Ovary (tissue), 9 donors: ENCODE data around the gene DEPDC5. TPM values are rescaled to one million over a fixed set of nuclear protein-coding genes. Genes with fewer than 3 reads are reported as not detected.

Experiments used
- DNase-seq, 5 donors: peaks; one replicate each; pipeline ENCODE4 v3.0.0-alpha.2; 2019 to 2020
- H3K27ac ChIP-seq, 2 donors: fragments of 200-600 bp; one replicate each; pipeline versions ENCODE4 v1.5.1 to v1.8.0; 2019 to 2022
- H3K27me3 ChIP-seq: fragments of 200-600 bp; one replicate; pipeline ENCODE4 v1.8.0; 2022
- H3K36me3 ChIP-seq: fragments of 200-600 bp; sonication (generic); one replicate; pipeline ENCODE4 v1.5.1; 2019
- H3K4me1 ChIP-seq: one replicate; pipeline ENCODE4 v1.8.1; 2013; ENCODE audit warnings: mild to moderate bottlenecking, moderate library complexity; ENCODE audit not compliant: insufficient read depth
- H3K4me3 ChIP-seq: fragments of 200-600 bp; sonication (generic); one replicate; pipeline ENCODE4 v1.5.1; 2017
- H3K9me3 ChIP-seq, 2 donors: fragments of 200-600 bp in 1 of 2; sonication (generic) in 1 of 2; one replicate each; pipeline versions ENCODE4 v1.5.1 to v1.8.1; 2013 to 2019; ENCODE audit warnings: mild to moderate bottlenecking in 1 of 2, moderate library complexity in 1 of 2
- EP300 ChIP-seq: sonication (generic); formaldehyde crosslinking; IDR thresholded peaks from one replicate; pipeline ENCODE4 v1.6.1; 2017; ENCODE audit warnings: antibody characterized with exemption
- POLR2A ChIP-seq: fragments of 450-650 bp; IDR thresholded peaks from one replicate; pipeline ENCODE4 v1.6.1; 2017; ENCODE audit warnings: antibody characterized with exemption, mild to moderate bottlenecking, moderate library complexity
- WGBS, 3 donors: extraction: QIAGEN DNeasy Blood & Tissue Kit in 1 of 3; methylation state at CpG; one replicate each; pipeline versions ENCODE4 v1.1.5 to v1.1.7; 2013 to 2017; 5-methylcytosine and 5-hydroxymethylcytosine counted together
- intact Hi-C, 4 donors: fragments of 100-400 bp; cut with DNase I; formaldehyde crosslinking; loops; one replicate each; pipeline versions ENCODE4 v1.11.0 to v1.15.1; 2022 to 2023
- polyA plus RNA-seq, 2 donors: library from polyadenylated mRNA; stranded (reverse); fragments of 200-250 nt in 1 of 2; fragments of 350-450 nt in 1 of 2; fragmentation: Illumina TruSeq in 1 of 2; extraction: RNeasy Lipid Tissue Mini Kit (QIAGEN cat#74804) in 1 of 2; gene quantifications; one replicate each; pipeline ENCODE4 v1.2.3, GENCODE V29; 2013 to 2014
- small RNA-seq: library from RNA; depleted of rRNA; stranded (forward); fragments of <200 nt; gene quantifications from one replicate; pipeline ENCODE3, GENCODE V24; 2016
- total RNA-seq, 7 donors: library from RNA; depleted of rRNA in 2 of 7; stranded (reverse); fragments of >200 nt in 2 of 7; fragmentation: NEBNext Ultra II Directional in 3 of 7; extraction: Animal tissue kit (Norgen Biotek cat#: 25700) in 3 of 7; gene quantifications; one replicate each; pipeline versions ENCODE4 v1.1.0 to v1.2.4, GENCODE V29; 2016 to 2023
- TF ChIP-seq, protein P1 (sequence below), 3 donors: fragments of 450-650 bp in 2 of 3; fragments of 200-600 bp in 1 of 3; IDR thresholded peaks; one replicate each; pipeline versions ENCODE4 v1.5.1 to v1.8.0; 2016 to 2022; ENCODE audit warnings: antibody characterized with exemption in 3 of 3, mild to moderate bottlenecking in 1 of 3
- donor health status: DM: no; HTN: no; CAD: no; lungs with moderate emphysema.
- donor health status: DM: no; HTN: no; CAD: no.
- donor health status: Bipolar disorder and iron deficiency.
- donor health status: DM: yes; HTN: yes; CAD: no.
- donor health status: DM: no; HTN: no; CAD: no.
- donor health status: DM: yes; HTN: yes; CAD: no.

DEPDC5 gene
- total and polyA plus RNA-seq, 9 donors, result 12.1 to 73.3 (median 32.8) TPM

DNA sequence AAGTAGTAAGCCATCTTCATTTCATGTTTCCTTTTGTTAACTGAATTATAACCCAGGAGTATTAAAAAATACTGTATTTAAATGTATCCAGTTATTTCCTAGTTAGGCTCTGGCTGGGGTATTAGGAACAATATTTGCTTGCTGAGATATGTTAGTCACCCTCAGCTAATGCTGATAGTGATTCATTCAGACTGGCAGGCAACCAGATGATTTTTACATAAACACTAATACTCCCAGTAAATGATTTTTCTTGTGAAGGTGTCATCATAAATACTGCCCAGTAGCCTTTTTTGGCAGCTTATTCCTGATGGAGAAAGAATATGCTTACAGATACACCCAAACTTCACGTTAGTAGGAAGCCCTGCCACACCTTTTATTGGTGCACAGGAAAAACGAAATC, 198.7 kb downstream of the DEPDC5 start:
- 6 to 8% (median 7%) methylated on average over 2 of the region's 2 CpGs for WGBS, 3 donors
- Histone ChIP-seq H3K9me3 (no peaks in the 10 kb centered on the region), H3K36me3 (no peaks in the 10 kb centered on the region), H3K4me3 (no peak overlapping the region), H3K27ac (no peak overlapping the region), H3K27me3 (no peaks in the 10 kb centered on the region), H3K4me1 (peaks cover 15% of the 10 kb centered on the region)
- intact Hi-C loops, result no loop called here
- DNase-seq, result no peak
- TF ChIP-seq EP300, result no peak
- TF ChIP-seq, protein P1, sequence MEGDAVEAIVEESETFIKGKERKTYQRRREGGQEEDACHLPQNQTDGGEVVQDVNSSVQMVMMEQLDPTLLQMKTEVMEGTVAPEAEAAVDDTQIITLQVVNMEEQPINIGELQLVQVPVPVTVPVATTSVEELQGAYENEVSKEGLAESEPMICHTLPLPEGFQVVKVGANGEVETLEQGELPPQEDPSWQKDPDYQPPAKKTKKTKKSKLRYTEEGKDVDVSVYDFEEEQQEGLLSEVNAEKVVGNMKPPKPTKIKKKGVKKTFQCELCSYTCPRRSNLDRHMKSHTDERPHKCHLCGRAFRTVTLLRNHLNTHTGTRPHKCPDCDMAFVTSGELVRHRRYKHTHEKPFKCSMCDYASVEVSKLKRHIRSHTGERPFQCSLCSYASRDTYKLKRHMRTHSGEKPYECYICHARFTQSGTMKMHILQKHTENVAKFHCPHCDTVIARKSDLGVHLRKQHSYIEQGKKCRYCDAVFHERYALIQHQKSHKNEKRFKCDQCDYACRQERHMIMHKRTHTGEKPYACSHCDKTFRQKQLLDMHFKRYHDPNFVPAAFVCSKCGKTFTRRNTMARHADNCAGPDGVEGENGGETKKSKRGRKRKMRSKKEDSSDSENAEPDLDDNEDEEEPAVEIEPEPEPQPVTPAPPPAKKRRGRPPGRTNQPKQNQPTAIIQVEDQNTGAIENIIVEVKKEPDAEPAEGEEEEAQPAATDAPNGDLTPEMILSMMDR (IDR thresholded peaks at IDR 0.05), result no peak
- TF ChIP-seq POLR2A, result no peak

DNA sequence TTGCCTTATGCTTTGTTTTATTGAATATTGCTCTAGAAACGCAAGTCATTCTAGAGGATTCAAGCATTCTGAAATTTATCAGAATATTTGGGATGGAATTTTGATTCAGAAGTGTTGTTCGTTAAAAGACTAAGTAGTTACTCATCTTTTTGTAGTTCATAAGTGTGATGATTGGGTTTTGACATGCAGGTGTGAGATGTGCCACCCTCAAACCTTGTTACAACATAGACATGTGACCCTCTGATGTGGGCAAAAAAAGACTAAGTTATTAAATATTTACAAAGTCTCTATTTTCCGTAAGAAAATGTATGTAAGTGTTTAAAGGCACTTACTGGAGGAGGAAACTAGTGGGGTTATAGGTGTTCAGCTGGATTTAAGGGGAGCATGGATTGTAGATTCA, 199.4 kb downstream of the DEPDC5 start:
- 79 to 89% (median 82%) methylated on average over 3 of the region's 3 CpGs for WGBS, 3 donors
- TF ChIP-seq EP300 (no peak), POLR2A (no peak)
- TF ChIP-seq, protein P1 (IDR thresholded peaks at IDR 0.05), result no peak
- no peaks in the 10 kb centered on the region for H3K9me3 ChIP-seq
- H3K27ac ChIP-seq, result no peak overlapping the region
- peaks cover 15% of the 10 kb centered on the region for H3K4me1 ChIP-seq
- intact Hi-C loops, result no loop called here
- no peaks in the 10 kb centered on the region for H3K36me3 ChIP-seq
- DNase-seq, result no peak
- H3K27me3 ChIP-seq, result no peaks in the 10 kb centered on the region
- H3K4me3 ChIP-seq, result no peak overlapping the region

DNA sequence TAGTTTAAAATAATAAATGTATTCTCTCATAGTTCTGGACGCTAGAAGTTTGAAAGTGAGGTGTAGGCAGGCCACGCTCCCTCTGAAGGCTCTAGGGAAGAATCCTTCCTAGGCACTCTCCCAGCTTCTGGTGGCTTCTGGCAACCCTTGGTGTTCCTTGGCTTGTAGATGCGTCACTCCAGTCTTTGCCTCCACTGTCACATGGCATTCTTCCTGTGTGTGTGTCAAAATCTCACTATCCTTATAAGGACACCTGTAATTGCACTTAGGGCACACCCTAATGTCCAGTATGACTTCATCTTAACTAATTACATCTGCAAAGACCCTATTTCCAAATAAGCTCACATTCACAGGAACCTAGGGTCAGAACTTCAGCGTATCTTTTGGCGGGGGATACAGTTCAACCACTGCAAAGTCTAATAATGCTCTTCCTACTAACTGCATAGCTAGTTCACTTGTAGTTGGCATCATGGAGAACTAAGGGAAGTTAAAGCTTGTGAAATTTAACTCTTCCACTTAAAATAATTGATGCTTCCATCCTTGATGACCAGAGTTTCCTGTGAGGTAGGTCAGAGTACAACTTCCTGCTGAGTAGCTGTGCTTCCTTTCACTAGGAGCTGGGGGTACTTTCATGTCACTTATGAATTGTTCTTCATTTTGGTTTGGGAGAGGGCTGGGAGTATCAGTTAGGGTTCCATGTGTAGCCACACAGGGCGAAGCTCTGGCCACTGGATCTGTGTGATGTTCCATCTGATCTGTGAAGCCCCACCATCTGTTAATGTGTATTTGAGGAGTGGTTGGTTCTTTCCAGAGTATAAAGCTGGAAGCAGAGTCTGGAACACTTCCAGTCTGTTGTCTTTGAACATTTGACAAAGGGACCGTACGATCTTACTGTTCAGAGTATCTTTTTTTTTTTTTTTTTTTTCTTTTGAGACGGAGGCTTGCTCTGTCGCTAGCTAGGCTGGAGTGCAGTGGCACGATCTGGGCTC, 201.0 kb downstream of the DEPDC5 start:
- Histone ChIP-seq H3K4me1 (peaks cover 15% of the 10 kb centered on the region), H3K9me3 (no peaks in the 10 kb centered on the region), H3K27me3 (no peaks in the 10 kb centered on the region), H3K27ac (no peak overlapping the region), H3K4me3 (no peak overlapping the region), H3K36me3 (no peaks in the 10 kb centered on the region)
- intact Hi-C loops, result no loop called here
- 86 to 92% (median 91%) methylated on average over 11 of the region's 11 CpGs for WGBS, 3 donors
- TF ChIP-seq EP300, result no peak
- TF ChIP-seq, protein P1 (IDR thresholded peaks at IDR 0.05), result no peak
- no peak for TF ChIP-seq POLR2A
- DNase-seq, result peak in 1 of 5 donors; percentile 13

DNA sequence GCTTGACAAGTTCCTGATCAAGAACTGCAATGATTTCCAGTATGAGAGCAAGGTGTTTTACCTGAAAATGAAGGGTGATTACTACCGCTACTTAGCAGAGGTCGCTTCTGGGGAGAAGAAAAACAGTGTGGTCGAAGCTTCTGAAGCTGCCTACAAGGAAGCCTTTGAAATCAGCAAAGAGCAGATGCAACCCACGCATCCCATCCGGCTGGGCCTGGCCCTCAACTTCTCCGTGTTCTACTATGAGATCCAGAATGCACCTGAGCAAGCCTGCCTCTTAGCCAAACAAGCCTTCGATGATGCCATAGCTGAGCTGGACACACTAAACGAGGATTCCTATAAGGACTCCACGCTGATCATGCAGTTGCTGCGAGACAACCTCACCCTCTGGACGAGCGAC, 202.5 kb downstream of the DEPDC5 start:
- Histone ChIP-seq H3K36me3 (no peaks in the 10 kb centered on the region), H3K9me3 (no peaks in the 10 kb centered on the region), H3K27me3 (no peaks in the 10 kb centered on the region), H3K4me1 (peaks cover 12% of the 10 kb centered on the region), H3K27ac (no peak overlapping the region), H3K4me3 (no peak overlapping the region)
- intact Hi-C loops, result no loop called here
- 94 to 95% (median 94%) methylated on average over 12 of the region's 12 CpGs for WGBS, 3 donors
- DNase-seq, result peak in 1 of 5 donors; percentile 7
- no peak for TF ChIP-seq POLR2A
- TF ChIP-seq EP300, result no peak
- TF ChIP-seq, protein P1 (IDR thresholded peaks at IDR 0.05), result no peak

Small RNA genes lying within 50 kb of the gene (small RNA-seq; reads per million reads assigned to genes)
- gene RN7SL20P, result not detected

Other genes with a start within 250 kb of the DEPDC5 start
- gene PISD, start 91.8 kb upstream of the DEPDC5 start, total RNA-seq, result 10 to 100 TPM; 18.8 to 60.2 (median 34.1) TPM
- gene PISD, start 91.8 kb upstream of the DEPDC5 start, polyA plus RNA-seq, result 10 to 100 TPM; 12.0 to 19.4 TPM
- gene PRR14L, start 3.9 kb upstream of the DEPDC5 start, total RNA-seq, result 10 to 100 TPM; 14.3 to 52.0 (median 46.5) TPM
- gene PRR14L, start 3.9 kb upstream of the DEPDC5 start, polyA plus RNA-seq, result 10 to 100 TPM in 1 of 2 donors, 1 to 10 TPM in 1; 6.3 to 12.4 TPM
- gene YWHAH, start 190.5 kb downstream of the DEPDC5 start, total RNA-seq, result 100 to 1,000 TPM in 5 of 7 donors, 10 to 100 TPM in 2; 53.1 to 118 (median 107) TPM
- gene YWHAH, start 190.5 kb downstream of the DEPDC5 start, polyA plus RNA-seq, result 100 to 1,000 TPM in 1 of 2 donors, 10 to 100 TPM in 1; 51.5 to 144 TPM